Panc1 (cell line): ENCODE measurements around the gene PHIP.

Experiments used
- CTCF ChIP-seq: fragments of 450-650 bp; IDR thresholded peaks from 2 replicates; pipeline ENCODE4 v1.5.1; 2017; ENCODE audit warnings: mild to moderate bottlenecking
- POLR2AphosphoS5 ChIP-seq: IDR thresholded peaks from 2 replicates; pipeline ENCODE4 v1.6.1; 2012; ENCODE audit warnings: mild to moderate bottlenecking, low read depth, low read length, moderate library complexity
- REST ChIP-seq, 2 experiments: IDR thresholded peaks; 2 replicates each; pipeline ENCODE4 v1.6.1; 2011 to 2012; ENCODE audit warnings: low read depth in 2 of 2, control low read depth in 1 of 2, low read length in 1 of 2, mild to moderate bottlenecking in 1 of 2, moderate library complexity in 1 of 2; ENCODE audit not compliant: insufficient read depth in 1 of 2
- SIN3A ChIP-seq: IDR thresholded peaks from 2 replicates; pipeline ENCODE4 v1.6.1; 2012; ENCODE audit warnings: low read depth, mild to moderate bottlenecking, low read length, moderate library complexity, borderline replicate concordance; ENCODE audit not compliant: insufficient read depth

DNA sequence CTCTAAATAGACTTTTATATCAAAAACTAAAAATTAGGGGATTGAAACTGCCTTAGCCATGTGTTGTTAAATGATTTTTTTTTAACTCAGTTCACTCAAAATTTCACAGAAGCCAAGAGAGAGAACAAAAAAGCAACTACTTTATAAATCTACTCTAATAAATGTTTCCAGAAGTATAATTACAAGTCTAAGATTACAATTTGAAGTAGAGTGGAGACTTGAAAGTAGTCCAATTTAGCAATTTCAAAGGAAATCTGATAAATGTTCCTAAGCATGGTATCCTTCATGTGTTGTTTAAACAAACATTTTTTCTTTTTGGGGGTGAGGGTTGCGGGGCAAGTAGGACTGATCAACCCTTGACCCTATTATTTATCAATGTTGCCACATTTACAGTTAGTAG, 72.6 kb downstream of the PHIP start:
- TF ChIP-seq CTCF: no peak
- TF ChIP-seq REST (IDR thresholded peaks at IDR 0.05; ENCODE audit: insufficient read depth in 1 of 2, low read depth in 2 of 2, low read length in 1 of 2): no peak
- no peak for TF ChIP-seq POLR2AphosphoS5
- TF ChIP-seq SIN3A: no peak
